ENCODE measurements around the gene SNX18.

DNA sequence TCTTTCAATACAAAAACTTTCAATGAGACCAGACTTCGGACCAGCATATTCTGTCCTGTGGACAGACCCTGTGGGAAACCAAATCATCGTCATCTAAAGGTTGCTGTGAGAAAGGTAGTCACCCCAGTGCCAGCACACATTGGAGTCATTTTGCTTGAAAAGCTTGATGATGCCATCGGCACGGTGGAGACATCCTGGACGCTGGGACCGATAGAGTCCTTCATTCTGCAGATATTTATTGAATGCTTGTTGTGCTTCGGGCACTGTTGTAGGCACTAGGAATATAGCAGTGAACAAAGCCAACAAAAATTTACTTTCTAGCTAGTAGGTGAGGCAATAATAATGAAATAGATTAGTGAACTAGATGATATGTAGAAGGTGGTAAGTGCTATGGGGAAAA is 34.9 kb downstream of the SNX18 start:
- TF ChIP-seq, protein P1, sequence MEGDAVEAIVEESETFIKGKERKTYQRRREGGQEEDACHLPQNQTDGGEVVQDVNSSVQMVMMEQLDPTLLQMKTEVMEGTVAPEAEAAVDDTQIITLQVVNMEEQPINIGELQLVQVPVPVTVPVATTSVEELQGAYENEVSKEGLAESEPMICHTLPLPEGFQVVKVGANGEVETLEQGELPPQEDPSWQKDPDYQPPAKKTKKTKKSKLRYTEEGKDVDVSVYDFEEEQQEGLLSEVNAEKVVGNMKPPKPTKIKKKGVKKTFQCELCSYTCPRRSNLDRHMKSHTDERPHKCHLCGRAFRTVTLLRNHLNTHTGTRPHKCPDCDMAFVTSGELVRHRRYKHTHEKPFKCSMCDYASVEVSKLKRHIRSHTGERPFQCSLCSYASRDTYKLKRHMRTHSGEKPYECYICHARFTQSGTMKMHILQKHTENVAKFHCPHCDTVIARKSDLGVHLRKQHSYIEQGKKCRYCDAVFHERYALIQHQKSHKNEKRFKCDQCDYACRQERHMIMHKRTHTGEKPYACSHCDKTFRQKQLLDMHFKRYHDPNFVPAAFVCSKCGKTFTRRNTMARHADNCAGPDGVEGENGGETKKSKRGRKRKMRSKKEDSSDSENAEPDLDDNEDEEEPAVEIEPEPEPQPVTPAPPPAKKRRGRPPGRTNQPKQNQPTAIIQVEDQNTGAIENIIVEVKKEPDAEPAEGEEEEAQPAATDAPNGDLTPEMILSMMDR (IDR thresholded peaks at IDR 0.05 in 2 of 3, conservative IDR thresholded peaks at IDR 0.05 in 1 of 3; ENCODE audit: control insufficient read depth in 2 of 3, extremely low read depth in 1 of 3, insufficient read depth in 1 of 3, low read depth in 3 of 3, low read length in 3 of 3): no peak
- TF ChIP-seq POLR2AphosphoS5 (IDR thresholded peaks at IDR 0.05; ENCODE audit: low read length): no peak
- TF ChIP-seq TAF1 (IDR thresholded peaks at IDR 0.05; ENCODE audit: borderline replicate concordance, low read depth, low read length): no peak
- TF ChIP-seq, protein P2, sequence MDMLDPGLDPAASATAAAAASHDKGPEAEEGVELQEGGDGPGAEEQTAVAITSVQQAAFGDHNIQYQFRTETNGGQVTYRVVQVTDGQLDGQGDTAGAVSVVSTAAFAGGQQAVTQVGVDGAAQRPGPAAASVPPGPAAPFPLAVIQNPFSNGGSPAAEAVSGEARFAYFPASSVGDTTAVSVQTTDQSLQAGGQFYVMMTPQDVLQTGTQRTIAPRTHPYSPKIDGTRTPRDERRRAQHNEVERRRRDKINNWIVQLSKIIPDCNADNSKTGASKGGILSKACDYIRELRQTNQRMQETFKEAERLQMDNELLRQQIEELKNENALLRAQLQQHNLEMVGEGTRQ (IDR thresholded peaks at IDR 0.05; ENCODE audit: borderline replicate concordance, low read depth, low read length): no peak
- TF ChIP-seq CHD2 (IDR thresholded peaks at IDR 0.05; ENCODE audit: borderline replicate concordance, low read depth, low read length): no peak
- TF ChIP-seq, protein P3, sequence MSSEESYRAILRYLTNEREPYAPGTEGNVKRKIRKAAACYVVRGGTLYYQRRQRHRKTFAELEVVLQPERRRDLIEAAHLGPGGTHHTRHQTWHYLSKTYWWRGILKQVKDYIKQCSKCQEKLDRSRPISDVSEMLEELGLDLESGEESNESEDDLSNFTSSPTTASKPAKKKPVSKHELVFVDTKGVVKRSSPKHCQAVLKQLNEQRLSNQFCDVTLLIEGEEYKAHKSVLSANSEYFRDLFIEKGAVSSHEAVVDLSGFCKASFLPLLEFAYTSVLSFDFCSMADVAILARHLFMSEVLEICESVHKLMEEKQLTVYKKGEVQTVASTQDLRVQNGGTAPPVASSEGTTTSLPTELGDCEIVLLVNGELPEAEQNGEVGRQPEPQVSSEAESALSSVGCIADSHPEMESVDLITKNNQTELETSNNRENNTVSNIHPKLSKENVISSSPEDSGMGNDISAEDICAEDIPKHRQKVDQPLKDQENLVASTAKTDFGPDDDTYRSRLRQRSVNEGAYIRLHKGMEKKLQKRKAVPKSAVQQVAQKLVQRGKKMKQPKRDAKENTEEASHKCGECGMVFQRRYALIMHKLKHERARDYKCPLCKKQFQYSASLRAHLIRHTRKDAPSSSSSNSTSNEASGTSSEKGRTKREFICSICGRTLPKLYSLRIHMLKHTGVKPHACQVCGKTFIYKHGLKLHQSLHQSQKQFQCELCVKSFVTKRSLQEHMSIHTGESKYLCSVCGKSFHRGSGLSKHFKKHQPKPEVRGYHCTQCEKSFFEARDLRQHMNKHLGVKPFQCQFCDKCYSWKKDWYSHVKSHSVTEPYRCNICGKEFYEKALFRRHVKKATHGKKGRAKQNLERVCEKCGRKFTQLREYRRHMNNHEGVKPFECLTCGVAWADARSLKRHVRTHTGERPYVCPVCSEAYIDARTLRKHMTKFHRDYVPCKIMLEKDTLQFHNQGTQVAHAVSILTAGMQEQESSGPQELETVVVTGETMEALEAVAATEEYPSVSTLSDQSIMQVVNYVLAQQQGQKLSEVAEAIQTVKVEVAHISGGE (CRISPR knock-in tag; IDR thresholded peaks at IDR 0.05): no peak
- no peak for TF ChIP-seq IKZF1 (conservative IDR thresholded peaks at IDR 0.05)
- TF ChIP-seq, protein P4, sequence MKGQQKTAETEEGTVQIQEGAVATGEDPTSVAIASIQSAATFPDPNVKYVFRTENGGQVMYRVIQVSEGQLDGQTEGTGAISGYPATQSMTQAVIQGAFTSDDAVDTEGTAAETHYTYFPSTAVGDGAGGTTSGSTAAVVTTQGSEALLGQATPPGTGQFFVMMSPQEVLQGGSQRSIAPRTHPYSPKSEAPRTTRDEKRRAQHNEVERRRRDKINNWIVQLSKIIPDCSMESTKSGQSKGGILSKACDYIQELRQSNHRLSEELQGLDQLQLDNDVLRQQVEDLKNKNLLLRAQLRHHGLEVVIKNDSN (IDR thresholded peaks at IDR 0.05; ENCODE audit: borderline replicate concordance, extremely low read length, insufficient read depth, low read depth, low read length): no peak
